GM18951 (cell line): ENCODE data around the gene ZCCHC13.

ENCODE experiments used
- POLR2A ChIP-seq: IDR thresholded peaks from 4 replicates; pipeline ENCODE4 v1.6.1; 2011; ENCODE audit warnings: mild to moderate bottlenecking; ENCODE audit not compliant: insufficient read length, insufficient read depth; ENCODE audit errors: extremely low read depth
- in situ Hi-C: fragments of 300-500 bp; cut with MboI; formaldehyde crosslinking; loops from one replicate; pipeline ENCODE4 v1.12.0; 2022; ENCODE audit warnings: low sequenced_read_pairs, mixed read lengths, inconsistent platforms; ENCODE audit not compliant: unreplicated experiment

ZCCHC13 gene

DNA sequence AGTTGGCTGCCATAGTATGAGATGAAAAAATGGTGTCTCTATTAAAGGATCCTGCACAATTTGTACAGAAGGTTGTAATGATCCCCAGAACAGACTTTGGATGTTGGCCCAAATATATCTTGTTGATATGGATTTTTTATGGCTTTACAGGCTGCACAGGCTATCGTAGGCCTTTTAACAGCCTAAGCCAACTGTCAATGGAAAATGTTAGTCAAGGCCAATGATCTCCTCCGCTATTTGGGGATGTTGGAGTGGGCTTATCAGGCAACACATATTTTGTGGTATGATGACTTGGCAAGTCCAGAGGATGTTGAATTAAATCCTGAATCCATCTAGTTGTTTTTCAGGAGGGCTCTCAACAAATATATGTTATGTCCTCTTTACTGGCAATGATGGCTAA is 42.1 kb downstream of the ZCCHC13 start:
- TF ChIP-seq POLR2A = no peak
- in situ Hi-C loops = no loop called here

DNA sequence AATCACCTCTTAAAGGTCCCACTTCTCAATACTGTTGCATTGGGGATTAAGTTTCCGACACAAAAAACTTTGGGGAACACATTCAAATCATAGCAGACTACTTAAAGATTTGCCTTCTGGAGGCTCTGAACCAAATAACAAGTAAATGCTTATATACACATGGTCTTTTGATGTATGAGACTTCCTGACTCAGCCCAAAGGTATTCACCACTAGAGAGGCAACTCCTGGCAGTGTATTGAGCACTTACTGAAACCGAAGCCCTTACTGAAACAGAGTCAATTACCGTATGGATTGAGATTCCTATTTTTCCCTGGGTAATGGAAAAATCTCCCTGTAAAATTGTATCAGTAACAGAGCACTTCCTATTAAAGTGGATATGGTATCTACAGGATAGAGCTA is 45.4 kb downstream of the ZCCHC13 start:
- in situ Hi-C loops = no loop called here
- no peak for TF ChIP-seq POLR2A

DNA sequence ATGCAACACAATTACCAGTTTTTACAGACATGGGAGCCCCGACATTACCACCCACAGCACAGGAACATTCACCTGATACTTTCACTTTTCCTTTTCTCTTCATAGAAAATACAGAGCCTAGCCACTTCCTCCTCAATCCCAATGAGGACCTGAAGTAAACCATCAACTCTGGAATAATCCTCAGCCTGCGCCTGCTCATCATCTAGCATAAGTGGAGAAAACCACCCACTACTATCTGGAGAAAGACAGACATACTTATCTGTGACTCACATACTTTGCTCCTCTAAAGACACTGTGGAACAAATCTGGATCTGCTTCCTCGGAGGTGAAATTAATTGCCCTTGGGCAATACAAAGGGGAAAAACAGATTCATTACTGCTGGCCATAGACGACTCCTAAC is 47.8 kb downstream of the ZCCHC13 start:
- in situ Hi-C loops = no loop called here
- no peak for TF ChIP-seq POLR2A

DNA sequence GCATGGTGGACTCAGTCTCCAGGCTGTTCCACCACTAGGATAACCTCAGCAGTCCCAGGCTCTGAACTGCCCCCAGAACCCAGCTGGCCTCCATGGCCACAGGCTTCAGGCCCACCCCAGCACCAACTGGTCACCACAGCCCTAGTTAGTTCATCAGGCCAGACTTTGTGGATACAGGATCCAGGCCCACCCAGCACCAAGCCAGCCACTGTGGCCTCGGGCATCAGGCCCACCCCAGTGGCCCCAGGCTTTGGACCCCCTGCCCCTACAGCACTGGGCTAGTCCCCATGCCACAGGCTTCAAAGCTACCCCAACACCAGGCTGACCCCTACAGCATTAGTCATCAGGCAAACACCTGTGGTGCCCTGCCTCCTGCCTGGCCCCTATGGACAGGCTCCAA is 50.0 kb downstream of the ZCCHC13 start:
- no peak for TF ChIP-seq POLR2A
- in situ Hi-C loops = no loop called here
